Measurements from ENCODE around the gene IQUB.
"Not testable (repeated sequence)": the region's sequence is repeated elsewhere in the genome, so short reads cannot be mapped to it uniquely, and the experiment has no call there.

The IQUB gene

GRCh38 chr7:123539871-123540270 is 5.5 kb upstream of the IQUB start:
- DNase-seq (ENCODE audit: low read depth in 2 of 2), result no peak

- DNase-seq (ENCODE audit: low read depth in 2 of 2), result no peak
Measured at GRCh38 chr7:123538897-123539296, 4.5 kb upstream of the IQUB start.

- no peak for DNase-seq (ENCODE audit: low read depth in 2 of 2)
Measured at GRCh38 chr7:123538189-123538714, 3.9 kb upstream of the IQUB start.

DNA sequence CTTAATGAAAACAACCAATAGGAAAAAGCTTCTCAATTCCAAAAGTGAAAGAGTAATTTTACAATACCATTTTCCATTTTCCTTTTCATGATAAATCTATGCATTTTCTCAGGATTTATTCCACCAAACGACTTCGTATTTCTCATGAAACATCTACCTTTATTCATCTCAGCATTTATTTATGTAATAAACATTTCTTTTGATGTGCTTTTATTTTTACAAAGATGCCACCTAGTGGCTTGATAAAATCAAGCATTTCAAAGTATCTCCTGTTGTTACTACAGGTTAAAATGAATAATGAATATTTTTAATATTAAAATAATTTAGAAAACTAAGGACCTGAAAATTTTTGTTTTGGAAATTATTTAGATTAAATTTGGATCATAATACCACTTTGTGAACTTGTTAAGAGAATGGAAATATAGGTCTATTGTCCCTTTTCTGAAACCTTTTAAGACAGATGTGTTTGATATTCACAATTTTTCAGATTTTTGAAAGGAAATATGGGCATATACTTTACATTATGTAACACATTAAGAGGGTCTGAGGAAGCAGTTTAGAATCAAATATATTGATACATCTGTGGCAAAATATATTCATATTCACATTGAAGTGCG is 2.7 kb upstream of the IQUB start:
- no peak for DNase-seq (ENCODE audit: low read depth in 2 of 2)

GRCh38 chr7:123535517-123535916 is 1.1 kb upstream of the IQUB start:
- no peak for DNase-seq (ENCODE audit: low read depth in 2 of 2)

GRCh38 chr7:123533929-123534382 is 439 bp downstream of the IQUB start:
- DNase-seq (ENCODE audit: low read depth in 2 of 2), result no peak

GRCh38 chr7:123533553-123533917 is 860 bp downstream of the IQUB start:
- DNase-seq (ENCODE audit: low read depth in 2 of 2), result no peak

GRCh38 chr7:123532788-123533552 is 1.4 kb downstream of the IQUB start:
- not testable (repeated sequence) for DNase-seq (ENCODE audit: low read depth in 2 of 2)

- not testable (repeated sequence) for DNase-seq (ENCODE audit: low read depth in 2 of 2)
Measured at GRCh38 chr7:123532343-123532742, 2.1 kb downstream of the IQUB start.

GRCh38 chr7:123530035-123530591 is 4.3 kb downstream of the IQUB start:
- not testable (repeated sequence) for DNase-seq (ENCODE audit: low read depth in 2 of 2)

DNA sequence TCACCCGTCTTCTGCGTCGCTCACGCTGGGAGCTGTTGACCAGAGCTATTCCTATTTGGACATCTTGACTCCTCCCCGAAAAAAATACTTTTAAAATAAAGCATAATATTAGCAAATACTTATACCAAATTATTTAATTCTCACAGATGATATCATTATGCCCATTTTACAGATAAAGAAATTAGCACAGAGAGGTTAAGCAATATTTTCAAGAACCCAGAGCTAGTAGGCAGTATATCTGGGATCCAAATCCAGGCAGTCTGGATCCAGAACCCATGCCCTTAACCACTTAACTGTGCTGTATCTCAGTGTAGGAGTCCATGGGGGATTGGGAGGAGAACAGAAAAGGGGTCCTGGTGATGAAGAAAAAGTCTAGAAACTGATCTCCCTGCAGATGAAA is 6.1 kb downstream of the IQUB start:
- DNase-seq (ENCODE audit: low read depth in 2 of 2), result no peak

DNA sequence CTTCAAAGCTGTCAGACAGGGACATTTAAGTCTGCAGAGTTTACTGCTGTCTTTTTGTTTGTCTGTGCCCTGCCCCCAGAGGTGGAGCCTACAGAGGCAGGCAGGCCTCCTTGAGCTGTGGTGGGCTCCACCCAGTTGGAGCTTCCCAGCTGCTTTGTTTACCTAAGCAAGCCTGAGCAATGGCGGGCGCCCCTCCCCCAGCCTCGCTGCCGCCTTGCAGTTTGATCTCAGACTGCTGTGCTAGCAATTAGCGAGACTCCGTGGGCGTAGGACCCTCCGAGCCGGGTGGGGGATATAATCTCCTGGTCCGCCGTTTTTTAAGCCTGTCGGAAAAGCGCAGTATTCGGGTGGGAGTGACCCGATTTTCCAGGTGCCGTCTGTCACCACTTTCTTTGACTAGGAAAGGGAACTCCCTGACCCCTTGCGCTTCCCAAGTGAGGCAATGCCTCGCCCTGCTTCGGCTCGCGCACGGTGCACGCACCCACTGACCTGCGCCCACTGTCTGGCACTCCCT is 6.6 kb downstream of the IQUB start:
- not testable (repeated sequence) for DNase-seq (ENCODE audit: low read depth in 2 of 2)

DNA sequence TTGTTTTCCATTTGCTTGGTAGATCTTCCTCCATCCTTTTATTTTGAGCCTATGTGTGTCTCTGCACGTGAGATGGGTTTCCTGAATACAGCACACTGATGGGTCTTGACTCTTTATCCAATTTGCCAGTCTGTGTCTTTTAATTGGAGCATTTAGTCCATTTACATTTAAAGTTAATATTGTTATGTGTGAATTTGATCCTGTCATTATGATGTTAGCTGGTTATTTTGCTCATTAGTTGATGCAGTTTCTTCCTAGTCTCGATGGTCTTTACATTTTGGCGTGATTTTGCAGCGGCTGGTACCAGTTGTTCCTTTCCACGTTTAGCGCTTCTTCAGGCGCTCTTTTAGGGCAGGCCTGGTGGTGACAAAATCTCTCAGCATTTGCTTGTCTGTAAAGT is 7.9 kb downstream of the IQUB start:
- not testable (repeated sequence) for DNase-seq (ENCODE audit: low read depth in 2 of 2)

- no peak for DNase-seq (ENCODE audit: low read depth in 2 of 2)
Measured at GRCh38 chr7:123522066-123522465, 12.3 kb downstream of the IQUB start.

DNA sequence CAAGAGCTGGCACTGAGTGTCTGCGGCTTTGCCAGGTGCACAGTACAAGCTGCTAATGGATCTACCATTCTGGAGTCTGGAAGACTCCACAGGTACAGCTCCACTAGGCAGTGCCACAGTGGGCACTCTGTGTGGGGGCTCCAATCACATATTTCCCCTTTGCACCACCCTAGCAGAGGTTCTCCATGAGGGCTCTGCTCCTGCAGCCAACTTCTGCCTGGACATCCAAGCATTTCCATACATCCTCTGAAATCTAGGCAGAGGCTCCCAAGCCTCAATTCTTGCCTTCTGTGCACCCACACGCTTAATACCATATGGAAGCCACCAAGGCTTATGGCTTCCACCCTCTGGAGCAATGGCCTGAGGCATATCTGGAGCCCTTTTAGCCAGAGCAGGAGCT is 29.2 kb downstream of the IQUB start:
- no peak for DNase-seq (ENCODE audit: low read depth in 2 of 2)

DNA sequence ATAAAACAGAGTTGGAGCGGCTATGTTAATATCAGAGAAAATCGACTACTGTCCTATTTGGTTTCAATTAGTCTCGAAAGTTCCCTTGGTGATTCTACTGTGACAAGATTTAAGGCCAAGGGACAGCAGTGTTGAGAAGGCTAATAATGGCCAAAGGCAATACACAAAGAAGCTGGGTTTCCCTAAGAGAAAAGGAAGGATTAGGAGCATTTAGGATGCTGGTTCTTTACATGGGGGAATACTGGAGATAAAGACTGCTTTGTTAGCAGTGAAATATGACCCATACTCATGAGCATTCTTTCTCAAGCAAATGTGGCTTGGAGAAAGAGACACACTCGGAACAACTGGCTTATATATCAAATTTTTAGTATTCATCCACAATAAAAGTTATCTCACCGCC is 32.2 kb downstream of the IQUB start:
- DNase-seq (ENCODE audit: low read depth in 2 of 2), result no peak

- DNase-seq (ENCODE audit: low read depth in 2 of 2), result no peak
Measured at GRCh38 chr7:123500878-123501489, 33.4 kb downstream of the IQUB start.

DNA sequence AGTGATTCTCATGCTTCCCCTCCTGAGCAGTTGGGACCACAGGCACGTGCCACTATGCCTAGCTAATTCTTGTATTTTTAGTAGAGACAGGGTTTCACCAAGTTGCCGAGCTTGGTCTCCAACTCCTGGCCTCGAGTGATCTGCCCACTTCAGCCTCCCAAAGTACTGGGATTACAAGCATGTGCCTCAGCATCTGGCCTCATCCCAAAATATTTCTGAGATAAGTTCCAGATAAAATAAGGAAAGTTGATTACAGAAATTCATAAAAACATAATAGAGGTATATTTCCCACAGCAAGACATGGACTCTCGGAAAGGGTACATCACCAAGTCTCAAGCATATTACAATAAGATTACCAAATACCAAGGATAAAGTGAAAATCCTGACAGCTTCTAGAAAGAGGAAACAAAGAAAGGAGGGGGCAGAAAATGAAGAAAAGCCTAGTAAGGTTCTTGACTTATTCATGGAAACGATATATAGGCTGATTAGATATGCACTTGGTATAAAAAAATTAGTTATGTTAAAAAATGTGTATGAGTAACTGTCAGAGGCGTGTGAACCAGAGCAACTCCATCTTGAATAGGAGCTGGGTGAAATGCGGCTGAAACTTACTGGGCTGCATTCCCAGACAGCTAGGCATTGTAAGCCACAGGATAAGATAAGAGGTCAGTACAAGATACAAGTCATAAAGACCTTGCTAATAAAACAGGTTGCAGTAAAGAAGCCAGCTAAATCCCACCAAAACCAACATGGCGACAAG is 35.0 kb downstream of the IQUB start:
- no peak for DNase-seq (ENCODE audit: low read depth in 2 of 2)

DNA sequence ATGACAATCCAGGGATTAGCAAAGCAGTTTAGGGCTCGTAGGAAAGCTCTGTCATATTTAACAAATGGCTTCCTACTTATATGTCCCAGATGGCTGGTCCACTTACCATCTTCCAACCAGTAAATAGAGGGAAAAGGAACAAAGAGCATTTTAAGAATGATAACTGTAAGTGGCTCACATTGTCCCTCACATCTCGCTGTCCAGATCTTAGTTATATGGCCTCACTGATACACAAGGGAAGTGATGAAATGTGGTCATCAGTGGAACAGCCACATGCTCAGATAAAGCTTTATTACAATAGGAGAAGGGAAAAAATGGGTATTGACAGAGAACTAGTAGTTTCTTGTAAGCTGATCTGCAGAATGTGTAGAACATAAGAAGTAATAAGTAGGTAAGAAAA is 35.8 kb downstream of the IQUB start:
- no peak for DNase-seq (ENCODE audit: low read depth in 2 of 2)

DNA sequence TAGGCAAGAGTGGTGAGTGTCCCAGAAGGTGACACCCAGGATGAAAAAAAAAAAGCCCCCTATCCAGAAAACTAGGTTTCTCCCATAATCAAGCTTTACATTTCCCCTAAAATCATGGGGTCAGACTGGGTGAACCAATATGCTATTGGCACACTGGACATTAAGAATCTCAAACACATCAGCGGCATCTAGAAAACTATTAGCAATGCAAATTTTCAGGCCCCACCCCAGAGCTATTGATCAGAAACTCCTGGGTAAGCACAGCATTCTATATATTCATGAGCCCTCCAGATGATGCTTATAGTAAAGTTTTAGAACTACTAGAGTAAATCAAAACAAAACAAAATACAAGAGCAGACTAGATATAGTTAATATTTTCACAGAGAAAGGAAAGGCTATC is 36.4 kb downstream of the IQUB start:
- DNase-seq (ENCODE audit: low read depth in 2 of 2), result no peak

- no peak for DNase-seq (ENCODE audit: low read depth in 2 of 2)
Measured at GRCh38 chr7:123494193-123494796, 40.1 kb downstream of the IQUB start.

Measured in stimulated activated CD4-positive, alpha-beta T cell treated with anti-CD3 and anti-CD28 coated beads, Interleukin-12 subunit alpha, Interleukin-12 subunit beta, amount 100 ng/mL, for 24 hours (primary cell).